DMS153 treated with DMSO at 0.1 percent for 48 hours (cell line): ENCODE data around the gene CMIP.

Experiments used
- DNase-seq: peaks from one replicate; lab custom pipeline; 2025; ENCODE audit not compliant: unreplicated experiment; lab: John Stamatoyannopoulos, UW

Gene CMIP

GRCh38 chr16:81694494-81695280, 250.1 kb downstream of the CMIP start:
- no peak for DNase-seq

GRCh38 chr16:81695321-81696165, 250.9 kb downstream of the CMIP start:
- no peak for DNase-seq

- no peak for DNase-seq
These were observed 251.8 kb downstream of the CMIP start for GRCh38 chr16:81696166-81696960.

- peak; percentile 3 for DNase-seq
These were observed 252.5 kb downstream of the CMIP start for GRCh38 chr16:81696961-81697615.

GRCh38 chr16:81697616-81698309, 253.2 kb downstream of the CMIP start:
- no peak for DNase-seq

- no peak for DNase-seq
These were observed 253.7 kb downstream of the CMIP start for GRCh38 chr16:81698310-81698641.

GRCh38 chr16:81699596-81699995, 255.0 kb downstream of the CMIP start:
- no peak for DNase-seq

GRCh38 chr16:81700071-81700779, 255.6 kb downstream of the CMIP start:
- DNase-seq: no peak

- DNase-seq: no peak
These were observed 256.2 kb downstream of the CMIP start for GRCh38 chr16:81700780-81701165.

GRCh38 chr16:81701296-81701970, 256.8 kb downstream of the CMIP start:
- no peak for DNase-seq

GRCh38 chr16:81702506-81702905, 257.9 kb downstream of the CMIP start:
- no peak for DNase-seq

- no peak for DNase-seq
These were observed 258.9 kb downstream of the CMIP start for GRCh38 chr16:81703177-81704155.

GRCh38 chr16:81705261-81705660, 260.7 kb downstream of the CMIP start:
- no peak for DNase-seq

GRCh38 chr16:81706327-81707295, 262.0 kb downstream of the CMIP start:
- no peak for DNase-seq

- no peak for DNase-seq
These were observed 263.0 kb downstream of the CMIP start for GRCh38 chr16:81707411-81708265.
